GM21447 (cell line): ENCODE data around the gene TOGARAM2.

Experiments
- ATAC-seq: cut with Tn5 transposase; IDR thresholded peaks from one replicate; pipeline ENCODE4 v1.9.1; 2021; ENCODE audit not compliant: unreplicated experiment

Gene TOGARAM2

GRCh38 chr2:29017716-29018435, 36.8 kb downstream of the TOGARAM2 start:
- ATAC-seq = no peak

- no peak for ATAC-seq
Observed at GRCh38 chr2:29021886-29022285, 40.8 kb downstream of the TOGARAM2 start.

GRCh38 chr2:29022679-29023078, 41.6 kb downstream of the TOGARAM2 start:
- no peak for ATAC-seq

- ATAC-seq = no peak
Observed at GRCh38 chr2:29023188-29023587, 42.1 kb downstream of the TOGARAM2 start.

GRCh38 chr2:29024882-29025430, 43.9 kb downstream of the TOGARAM2 start:
- no peak for ATAC-seq

- ATAC-seq = no peak
Observed at GRCh38 chr2:29025711-29026110, 44.6 kb downstream of the TOGARAM2 start.

GRCh38 chr2:29031046-29031445, 49.9 kb downstream of the TOGARAM2 start:
- ATAC-seq = no peak

GRCh38 chr2:29032189-29032588, 51.1 kb downstream of the TOGARAM2 start:
- no peak for ATAC-seq

GRCh38 chr2:29033172-29033571, 52.1 kb downstream of the TOGARAM2 start:
- ATAC-seq = no peak

- ATAC-seq = no peak
Observed at GRCh38 chr2:29033656-29034055, 52.6 kb downstream of the TOGARAM2 start.

- no peak for ATAC-seq
Observed at GRCh38 chr2:29035016-29035745, 54.1 kb downstream of the TOGARAM2 start.

- ATAC-seq = peak; percentile 74
Observed at GRCh38 chr2:29039718-29040480, 58.8 kb downstream of the TOGARAM2 start.

- peak; percentile 11 for ATAC-seq
Observed at GRCh38 chr2:29040552-29040951, 59.5 kb downstream of the TOGARAM2 start.

GRCh38 chr2:29041161-29041660, 60.1 kb downstream of the TOGARAM2 start:
- ATAC-seq = no peak

- ATAC-seq = no peak
Observed at GRCh38 chr2:29042561-29043075, 61.5 kb downstream of the TOGARAM2 start.

GRCh38 chr2:29044459-29044858, 63.4 kb downstream of the TOGARAM2 start:
- ATAC-seq = no peak

- ATAC-seq = no peak
Observed at GRCh38 chr2:29046321-29046720, 65.2 kb downstream of the TOGARAM2 start.

GRCh38 chr2:29047083-29047845, 66.2 kb downstream of the TOGARAM2 start:
- no peak for ATAC-seq

GRCh38 chr2:29050591-29050990, 69.5 kb downstream of the TOGARAM2 start:
- ATAC-seq = no peak

- ATAC-seq = no peak
Observed at GRCh38 chr2:29051730-29052129, 70.6 kb downstream of the TOGARAM2 start.
